Medulla oblongata (tissue), 1 donor: ENCODE data around the gene ERAP2.
"Not testable (repeated sequence)": the region's sequence is repeated elsewhere in the genome, so short reads cannot be mapped to it uniquely, and the experiment has no call there.

Experiments used
- DNase-seq: peaks from one replicate; pipeline ENCODE4 v3.0.0-alpha.2; 2015; ENCODE audit errors: extremely low spot score

Gene ERAP2

DNA sequence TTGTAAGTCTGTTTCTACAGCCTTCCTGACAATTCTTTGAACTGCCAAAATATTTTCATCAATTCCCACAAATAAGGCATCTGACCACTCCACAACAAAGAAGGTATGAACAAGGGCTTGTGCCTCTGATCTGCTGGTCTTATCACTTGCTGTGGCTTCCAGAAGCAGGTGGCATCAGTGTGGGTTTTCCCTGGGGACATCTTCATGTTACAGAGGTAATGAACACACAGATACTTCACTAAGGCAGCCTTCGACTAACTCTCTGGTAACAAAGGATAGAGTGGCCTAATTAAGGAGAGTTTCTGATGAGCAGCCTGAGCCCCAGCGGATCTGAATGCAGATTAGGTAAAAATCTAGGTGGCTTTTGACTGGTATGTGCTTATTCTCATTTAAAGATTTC lies 15.2 kb upstream of the ERAP2 start:
- DNase-seq, result no peak

DNA sequence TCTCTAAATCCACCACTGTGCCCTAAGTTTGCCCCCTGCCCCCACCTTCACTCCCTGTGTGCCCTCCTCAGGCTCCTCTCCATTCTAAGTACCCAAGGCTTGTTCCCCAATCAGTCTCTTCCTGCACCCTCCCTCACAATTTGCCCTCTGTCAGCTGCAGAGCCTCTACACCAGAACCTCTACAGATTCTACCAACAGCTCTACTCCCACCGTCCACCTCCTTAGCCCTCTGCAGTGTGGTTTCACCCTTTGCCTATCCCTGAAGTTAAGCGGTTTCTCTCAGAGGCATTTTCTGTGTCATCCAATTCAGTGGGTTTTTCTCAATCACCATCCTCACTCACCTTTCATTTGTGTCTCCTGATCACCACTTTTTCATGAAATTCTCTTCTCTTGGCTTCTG lies 13.2 kb upstream of the ERAP2 start:
- DNase-seq, result no peak

DNA sequence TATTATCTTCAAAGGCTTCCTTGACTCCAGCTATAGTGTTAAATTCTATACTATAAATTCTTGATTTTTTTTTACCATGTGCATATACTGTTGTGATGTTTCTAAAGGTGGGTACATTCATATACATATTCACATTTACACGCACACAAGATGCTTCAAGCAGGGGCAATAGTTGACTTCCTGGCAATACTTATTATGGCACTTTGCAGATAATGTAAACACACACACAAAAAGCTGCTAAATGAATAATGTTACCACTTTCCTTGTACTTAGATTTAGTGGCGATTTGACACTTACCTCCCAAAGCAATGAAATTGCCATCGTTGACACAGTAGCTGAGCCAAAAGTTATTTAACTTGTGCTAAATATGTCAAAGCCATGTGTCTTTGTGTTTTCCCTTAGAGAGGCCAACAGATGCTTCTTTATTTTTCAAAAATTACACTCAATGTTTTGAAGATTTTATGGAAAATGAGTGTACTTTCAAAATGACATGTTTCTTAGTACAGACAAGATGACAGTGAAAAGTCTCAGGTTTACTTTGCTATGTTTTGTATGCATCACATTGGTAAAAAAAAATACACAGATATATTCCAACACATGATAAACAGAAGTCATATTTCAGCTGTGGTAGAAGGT lies 12.2 kb upstream of the ERAP2 start:
- DNase-seq, result no peak

DNA sequence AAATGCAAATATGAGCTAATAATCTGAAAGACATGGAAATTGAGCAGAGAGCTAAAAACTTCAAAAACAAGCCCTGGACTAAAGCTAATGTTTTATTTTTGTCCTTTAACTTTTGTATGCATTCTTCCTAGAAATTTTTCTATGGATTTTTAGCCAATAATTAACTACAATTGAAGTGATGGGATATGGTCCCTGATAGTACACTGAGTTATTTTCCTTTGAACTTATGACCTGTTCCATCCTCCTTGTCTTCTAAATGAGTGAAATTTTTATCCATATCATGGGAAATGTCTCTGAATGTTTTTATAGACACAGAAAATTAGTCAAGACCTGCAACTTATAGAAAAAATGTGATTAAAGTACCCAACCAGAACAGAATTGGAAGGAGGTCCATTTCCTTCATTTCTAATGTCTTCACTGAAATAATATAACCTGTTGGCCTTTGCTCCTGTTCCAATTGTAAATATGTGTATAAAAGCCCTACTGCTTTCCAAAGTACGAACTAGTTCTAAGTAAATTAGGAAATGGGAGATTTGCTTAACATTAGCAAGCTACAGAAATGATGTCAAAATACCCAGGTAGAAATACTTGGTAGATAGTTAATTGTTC lies 11.3 kb upstream of the ERAP2 start:
- no peak for DNase-seq

DNA sequence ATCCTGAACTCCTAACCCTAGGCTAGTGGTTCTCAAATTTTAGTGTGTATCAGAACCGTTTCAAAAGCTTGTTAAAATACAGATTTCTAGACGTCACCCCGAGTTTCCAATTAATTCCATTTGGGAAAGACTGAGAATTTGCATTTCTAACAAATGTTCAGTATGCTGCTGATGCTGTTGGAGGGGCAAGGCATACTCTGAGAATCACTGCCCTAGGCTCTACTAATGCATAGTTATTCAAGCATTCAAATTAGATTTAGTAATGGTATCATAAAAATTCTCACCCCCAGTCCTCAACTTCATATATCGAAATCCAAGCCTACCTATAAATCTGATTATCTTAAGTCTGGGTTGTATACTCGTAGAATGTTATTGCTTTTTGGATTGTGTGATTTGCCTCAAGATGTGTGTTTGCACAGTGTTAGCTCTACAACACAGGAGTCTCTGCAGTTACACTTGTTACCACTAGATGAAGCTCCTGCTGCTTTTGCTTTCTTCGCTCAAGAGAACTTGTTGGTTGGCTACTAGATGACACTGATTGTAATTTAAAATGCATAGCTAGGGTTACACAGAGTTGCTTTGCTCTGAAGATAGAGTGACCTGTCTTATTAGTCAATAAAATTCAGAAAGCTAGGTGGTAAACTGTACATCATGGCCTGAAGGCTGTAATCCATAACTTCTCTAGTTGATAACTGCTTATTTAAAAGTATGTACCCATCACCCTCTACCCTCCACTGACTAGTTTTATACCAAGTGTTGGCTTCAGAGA lies 7.5 kb upstream of the ERAP2 start:
- DNase-seq, result peak; percentile 84

DNA sequence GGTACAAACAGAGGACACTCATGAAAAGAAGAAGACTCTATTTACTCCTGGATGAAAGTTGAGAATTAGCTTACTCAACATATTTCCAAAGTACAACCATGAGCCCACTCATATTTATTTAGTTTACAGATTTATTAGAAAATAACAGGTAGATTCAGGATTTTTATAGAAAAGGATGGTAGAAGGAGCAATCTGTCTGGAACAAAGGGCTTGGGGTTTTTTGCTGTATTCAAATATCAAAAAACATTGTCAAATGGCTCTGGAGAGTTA lies 7.0 kb upstream of the ERAP2 start:
- no peak for DNase-seq

DNA sequence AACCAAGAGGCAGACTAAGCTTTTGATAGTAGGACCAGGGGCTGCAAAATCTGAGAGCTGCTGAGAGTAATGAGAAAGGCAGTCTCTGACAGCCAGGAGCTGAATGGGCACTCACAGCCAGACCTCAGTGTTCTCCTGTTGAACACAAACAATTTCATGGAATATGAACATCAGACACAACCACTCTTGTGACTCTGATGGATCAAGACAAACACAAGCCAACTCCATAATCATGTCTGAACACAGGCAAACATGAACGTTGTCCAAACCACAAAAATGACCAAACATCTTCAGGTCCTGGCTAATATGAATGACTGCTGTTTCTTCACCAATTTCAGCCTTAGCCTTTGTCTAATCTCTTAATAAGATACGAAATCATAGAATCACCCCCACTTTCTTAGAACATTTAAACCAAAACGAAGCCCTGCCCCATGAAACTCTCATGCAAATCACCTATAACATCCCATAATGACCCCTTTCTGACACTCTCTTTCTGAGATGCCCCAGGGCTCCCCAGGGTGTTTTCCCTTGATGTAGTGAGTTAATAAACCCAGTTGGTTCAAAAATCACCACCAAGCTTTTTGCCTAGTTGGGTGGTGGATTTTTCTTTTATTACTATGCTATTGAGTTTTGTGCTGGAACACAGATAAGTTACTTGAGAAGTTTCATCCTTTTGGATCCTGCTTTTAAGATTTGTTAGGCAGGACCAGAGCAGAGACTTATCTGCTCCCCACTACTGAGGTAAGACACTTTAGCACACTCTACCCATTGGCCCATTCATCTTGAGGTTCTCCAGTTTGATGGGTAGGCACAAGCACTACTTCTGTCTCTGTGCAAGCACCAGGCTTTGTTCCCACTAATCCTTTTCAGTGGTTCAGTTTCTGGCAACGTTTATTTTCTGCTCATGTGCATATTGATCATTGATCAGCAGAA lies 5.9 kb upstream of the ERAP2 start:
- DNase-seq, result no peak

DNA sequence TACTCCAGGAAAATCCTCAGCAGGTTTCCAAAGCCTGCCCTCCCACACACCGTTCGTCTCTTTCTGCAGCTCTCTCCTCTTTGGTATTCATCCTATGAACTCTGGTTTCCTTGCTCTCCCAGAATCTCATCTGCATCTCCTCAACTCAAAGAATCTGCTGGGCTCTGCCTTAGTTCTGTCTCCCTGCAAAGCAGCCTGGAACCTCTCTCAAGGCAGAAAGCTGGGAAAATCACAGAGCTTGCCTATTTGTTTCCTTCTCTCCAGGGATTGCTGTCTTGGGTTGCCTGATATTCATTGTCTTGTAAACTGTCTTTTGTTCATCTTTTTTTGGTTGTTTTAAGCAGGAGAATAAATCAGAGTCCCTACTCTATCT lies 5.3 kb upstream of the ERAP2 start:
- no peak for DNase-seq

DNA sequence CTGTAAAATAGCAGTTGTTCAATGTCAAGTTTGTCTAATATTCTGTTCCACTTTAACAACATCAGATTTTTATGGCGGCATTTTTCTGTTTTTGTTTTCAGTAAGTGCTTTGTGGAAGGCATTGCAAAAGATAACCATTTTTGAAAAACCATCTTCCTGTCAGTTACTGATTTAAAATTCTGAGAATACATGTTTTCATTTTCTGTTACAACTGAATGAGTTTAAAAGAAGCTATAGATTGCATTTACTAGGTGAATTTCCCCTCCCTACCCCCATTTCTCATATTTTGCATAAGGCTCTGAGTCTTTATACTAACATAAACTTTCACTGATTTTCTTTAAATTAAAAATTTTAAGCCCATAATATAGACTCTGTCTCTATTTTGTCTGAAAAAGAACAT lies 4.6 kb upstream of the ERAP2 start:
- DNase-seq, result no peak

DNA sequence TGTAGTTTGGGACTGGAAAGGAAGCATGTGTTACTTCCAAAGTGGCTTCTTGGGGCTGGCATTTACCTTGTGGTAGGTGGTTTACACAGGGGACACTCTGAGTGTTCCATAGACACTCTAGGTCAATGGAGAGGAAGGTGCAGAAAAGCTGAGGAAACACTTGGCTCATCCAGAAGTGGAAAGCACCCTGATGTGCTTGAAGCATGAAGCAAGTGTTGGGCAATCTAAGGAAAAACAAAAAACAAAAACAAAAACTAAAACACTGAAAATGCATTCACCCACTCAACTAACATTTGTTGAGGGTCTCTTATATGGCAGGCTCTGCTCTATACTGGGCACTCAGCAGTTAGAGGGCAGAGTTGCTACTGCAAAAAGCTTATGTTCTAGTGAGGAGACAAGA lies 2.9 kb upstream of the ERAP2 start:
- no peak for DNase-seq

DNA sequence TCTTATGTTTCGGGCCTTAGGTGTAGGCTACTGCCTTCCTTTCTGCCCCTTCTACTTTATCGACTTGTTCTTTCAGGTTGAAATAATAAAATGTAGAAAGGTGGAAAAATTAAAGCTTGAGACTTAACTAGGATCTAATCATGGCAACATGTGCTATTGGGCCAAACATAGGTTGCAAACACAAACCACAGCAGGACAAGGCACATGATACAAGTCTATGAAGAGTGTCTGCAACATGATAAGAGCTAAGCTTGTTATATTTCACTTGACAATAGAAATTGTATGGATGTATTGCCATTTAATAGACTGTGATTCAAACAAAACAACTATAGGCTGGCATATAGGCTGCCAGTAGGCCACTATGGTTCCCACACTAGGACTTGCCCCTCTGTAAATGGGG lies 1.7 kb upstream of the ERAP2 start:
- no peak for DNase-seq

DNA sequence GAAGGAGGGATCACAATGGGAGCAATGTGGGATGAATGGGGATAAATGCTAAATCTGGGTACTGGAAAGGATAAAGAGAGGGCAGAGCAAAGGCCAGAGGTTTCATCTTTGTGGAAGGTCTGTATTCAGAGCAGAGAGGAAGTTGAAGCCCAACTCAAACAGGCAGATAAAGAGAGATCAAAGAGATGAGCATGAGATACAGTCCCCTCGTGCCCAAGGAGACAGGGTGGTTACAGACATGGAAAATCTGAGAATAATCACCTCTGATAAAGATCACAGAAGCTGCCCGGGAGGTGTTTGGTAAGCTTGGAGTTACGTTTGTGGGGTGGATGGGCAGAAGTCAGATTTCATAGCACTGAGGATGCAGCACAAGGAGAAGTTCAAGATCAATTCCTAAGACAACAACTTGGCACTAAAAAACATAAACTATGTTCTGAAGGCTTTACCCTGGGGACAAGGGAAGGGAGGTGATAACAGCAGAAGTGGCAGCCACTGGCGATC lies 459 bp upstream of the ERAP2 start:
- DNase-seq, result no peak

DNA sequence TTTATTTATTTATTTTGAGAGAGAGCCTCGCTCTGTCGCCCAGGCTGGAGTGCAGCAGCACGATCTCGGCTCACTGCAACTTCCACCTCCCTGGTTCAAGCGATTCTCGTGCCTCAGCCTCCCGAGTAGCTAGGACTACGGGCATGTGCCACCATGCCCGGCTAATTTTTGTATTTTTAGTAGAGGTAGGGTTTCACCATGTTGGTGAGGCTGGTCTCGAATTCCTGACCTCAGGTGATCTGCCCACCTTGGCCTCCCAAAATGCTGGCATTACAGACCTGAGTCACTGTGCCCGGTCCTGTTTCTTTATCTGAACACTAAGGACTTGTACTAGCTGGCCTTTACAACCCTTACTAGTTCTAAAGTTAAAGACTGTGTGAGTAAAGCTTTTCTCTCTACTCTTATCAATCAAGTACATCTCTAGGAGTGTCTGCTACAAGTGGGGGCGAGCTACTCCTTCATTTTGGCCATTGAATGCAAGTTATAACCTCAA lies 723 bp downstream of the ERAP2 start:
- DNase-seq, result not testable (repeated sequence)

DNA sequence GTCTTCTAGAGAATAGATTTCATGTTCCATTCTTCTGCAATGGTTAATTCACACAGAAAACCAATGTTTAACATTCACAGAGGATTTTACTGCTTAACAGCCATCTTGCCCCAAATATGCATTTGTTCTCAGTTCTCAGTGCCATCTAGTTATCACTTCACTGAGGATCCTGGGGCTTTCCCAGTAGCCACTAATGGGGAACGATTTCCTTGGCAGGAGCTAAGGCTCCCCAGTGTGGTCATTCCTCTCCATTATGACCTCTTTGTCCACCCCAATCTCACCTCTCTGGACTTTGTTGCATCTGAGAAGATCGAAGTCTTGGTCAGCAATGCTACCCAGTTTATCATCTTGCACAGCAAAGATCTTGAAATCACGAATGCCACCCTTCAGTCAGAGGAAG lies 3.4 kb downstream of the ERAP2 start:
- DNase-seq, result no peak

DNA sequence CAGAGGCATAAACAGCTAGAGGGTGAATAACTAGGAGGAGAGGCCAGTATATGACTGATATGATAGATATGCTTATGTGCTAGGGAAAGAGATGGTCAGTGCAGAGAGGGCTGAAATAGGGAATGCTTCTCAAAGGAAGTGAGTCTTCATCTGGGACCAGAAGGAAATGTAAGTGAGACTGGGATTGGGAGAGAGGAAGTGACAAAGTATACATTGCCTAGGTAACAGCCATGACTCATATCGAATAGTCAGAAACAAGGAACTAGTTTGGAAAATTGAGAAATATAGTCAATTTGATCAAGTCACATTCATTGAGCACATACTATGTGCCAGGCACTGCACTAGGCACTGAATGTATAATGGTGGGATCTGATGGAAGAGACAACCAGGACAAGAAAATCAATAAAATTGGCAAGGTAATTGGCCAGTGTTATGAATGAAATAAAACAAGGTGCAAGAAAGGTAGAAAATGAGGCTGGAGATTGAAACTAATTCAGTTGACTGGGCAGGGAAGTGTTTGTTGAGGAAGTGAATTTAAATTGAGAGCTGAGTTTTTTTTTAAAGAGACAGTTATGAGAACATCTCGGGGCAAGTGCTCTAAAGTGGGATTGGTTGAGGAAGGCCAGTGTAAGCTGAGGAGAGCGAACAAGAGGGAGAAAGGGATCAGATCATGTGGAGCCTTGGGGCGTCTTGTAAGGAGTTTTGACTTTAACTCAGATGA lies 4.3 kb downstream of the ERAP2 start:
- no peak for DNase-seq

DNA sequence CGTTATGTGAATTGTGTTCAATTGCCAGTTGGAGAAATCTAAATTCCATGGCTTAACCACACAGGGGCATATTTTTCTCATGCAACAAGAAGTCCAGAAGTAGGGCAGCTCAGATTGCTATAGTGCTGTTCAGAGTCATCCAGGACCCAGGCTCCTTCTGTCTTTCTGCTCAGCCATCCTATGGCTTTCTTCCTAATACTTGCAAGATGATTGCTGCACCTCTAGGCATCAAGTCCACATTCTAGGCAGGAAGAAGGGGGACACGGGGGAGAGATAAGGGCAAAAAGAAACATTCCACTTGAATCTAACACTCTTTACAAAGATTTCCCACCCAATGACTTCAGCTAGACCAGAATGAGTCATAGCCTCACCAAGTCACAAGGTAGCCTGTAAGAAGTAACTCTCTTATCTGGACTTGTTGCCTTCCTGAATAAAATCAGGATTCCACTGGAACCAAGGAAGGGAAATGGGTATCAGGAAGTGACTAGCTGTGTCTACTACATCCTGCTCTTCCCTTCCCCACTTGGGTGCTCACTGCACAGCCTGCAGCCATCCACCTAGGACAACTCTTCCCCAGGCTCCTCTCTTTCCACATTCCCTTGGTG lies 5.3 kb downstream of the ERAP2 start:
- no peak for DNase-seq

DNA sequence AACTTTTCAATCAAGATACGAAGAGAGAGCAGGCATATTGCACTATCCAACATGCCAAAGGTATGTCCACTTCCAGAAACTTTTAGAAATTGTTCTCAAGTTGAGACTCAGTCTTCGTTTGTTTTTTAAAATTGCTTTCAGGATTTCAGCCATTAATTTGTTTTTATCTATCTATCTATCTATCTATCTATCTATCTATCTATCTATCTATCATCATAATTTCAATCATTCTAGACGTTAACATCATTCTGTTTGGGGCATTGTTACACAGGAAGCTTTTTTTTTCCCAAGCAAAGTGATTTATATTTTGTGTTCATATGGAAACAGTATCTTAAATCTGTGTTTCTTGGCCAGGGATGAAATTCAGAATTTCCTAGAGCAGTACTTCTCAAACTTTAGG lies 7.6 kb downstream of the ERAP2 start:
- no peak for DNase-seq

DNA sequence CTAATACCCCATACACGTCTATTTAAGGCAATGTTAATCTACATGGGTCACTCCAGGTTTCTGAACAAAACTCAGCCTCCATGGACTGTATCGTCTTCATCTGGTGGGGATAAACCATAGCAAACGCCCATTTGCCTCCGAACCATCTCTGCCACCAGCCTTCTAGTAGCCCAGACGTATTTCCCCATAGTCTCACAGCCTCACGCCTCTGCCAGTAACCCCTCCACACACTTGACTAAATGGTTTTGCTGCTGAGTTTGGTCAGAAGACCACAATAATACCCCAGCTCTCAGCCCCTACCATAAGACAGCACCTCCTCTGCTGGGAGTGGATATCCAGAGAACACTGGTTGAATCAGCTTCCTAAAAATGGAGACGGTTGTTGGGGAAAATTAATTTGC lies 8.7 kb downstream of the ERAP2 start:
- DNase-seq, result no peak

DNA sequence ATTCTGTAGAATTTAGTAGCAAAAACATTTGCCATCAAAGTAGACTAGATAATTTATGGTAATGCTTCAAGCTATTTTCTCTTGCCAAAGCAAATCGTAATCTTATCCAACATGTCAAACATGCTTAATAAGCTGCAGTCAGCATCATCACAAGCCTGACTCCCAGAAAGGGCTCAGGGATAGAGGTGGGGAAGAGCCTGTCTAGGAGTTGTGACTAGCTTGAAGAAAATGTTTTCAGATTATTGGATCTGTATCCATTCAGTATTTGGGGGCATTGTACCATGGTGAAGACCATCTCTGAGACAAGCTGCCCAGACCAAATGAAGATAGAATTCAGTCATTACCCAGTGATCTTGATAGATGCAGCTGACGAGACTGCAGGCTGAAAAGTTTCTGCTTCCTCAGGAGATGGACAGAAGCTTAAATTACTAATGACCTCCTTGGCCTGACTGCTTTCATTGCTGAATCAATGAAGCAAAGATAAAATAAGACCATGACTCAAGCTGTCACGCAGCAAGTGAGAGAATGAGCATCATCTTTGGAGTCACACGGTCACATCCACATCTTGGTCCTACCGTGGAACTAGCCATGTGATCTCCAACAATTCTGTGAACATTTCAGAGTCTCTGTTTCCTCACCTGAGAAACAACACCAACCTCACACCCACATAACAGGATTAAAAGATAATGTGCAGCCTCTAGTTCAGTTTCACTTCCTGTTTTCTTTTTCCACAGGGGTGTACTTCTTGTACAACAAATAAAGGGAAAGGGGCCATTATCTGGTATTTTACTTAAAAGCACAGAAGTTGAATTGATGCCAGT lies 9.4 kb downstream of the ERAP2 start:
- peak; percentile 47 for DNase-seq

DNA sequence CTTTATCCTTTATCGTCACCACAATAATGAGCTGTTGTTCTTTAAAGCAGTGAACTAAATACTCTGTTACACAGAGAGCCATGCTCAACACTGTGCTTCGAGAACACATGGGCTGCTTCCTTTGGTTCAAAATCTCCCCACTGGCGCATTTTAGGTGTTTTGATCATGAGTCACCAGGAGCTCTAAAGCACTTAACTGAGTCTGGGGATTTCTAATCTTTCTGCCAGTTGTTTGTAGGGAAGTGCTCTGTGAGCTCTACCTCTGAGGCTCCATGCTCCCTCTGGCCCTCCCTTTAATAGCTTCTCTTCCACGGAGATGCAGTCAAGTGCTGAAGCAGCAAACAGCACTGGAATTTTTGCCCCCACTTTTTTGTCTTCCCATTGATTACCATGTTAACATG lies 17.0 kb downstream of the ERAP2 start:
- no peak for DNase-seq
